Inferior parietal cortex (tissue), 1 donor: ENCODE results near the gene GPR152.

Source experiments
- DNase-seq: peaks from one replicate; pipeline ENCODE4 v3.0.0-alpha.2; 2016; ENCODE audit errors: extremely low spot score

The GPR152 gene

DNA sequence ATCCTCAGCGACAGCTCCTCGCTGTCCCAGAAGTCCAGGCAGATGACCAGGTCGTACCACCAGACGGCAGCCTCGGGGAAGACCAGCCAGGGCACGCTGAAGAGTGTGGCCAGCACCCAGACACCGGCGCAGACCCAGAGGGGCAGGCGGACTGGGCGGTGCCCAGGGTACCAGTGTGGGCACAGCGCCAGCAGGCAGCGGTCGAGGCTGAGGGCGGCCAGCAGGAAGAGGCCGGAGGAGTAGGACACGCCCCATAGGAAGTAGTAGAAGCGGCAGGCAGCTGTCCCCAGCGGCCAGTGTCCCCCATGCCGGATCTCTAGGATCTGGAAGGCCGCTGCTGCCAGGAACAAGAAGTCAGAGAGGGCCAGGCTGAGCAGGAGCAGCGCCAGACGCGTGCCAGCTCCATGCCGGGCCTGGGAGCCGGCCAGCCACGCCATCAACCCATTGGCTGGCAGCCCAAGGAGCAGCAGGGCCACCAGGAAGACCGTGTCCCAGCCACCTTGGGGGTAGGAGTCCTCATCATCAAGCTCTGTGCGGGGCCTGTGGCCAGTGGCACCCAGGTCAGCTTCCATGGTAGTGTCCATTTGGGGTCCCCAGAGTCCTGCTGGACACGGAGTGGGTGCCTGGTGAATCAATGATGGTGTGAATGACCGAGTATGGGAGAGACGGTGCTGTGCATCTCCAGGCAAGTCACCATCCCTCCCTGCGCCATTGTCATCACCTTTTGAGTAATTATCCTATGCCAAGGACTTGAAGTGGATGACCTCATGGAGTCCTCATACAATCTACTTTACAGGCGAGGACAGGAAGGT is at the start of gene GPR152:
Gene GPR152 (minus strand): TSS at position 589 of the 812 bp plus-strand sequence. CDS start 5 bp downstream, at position 584.
- no peak for DNase-seq

DNA sequence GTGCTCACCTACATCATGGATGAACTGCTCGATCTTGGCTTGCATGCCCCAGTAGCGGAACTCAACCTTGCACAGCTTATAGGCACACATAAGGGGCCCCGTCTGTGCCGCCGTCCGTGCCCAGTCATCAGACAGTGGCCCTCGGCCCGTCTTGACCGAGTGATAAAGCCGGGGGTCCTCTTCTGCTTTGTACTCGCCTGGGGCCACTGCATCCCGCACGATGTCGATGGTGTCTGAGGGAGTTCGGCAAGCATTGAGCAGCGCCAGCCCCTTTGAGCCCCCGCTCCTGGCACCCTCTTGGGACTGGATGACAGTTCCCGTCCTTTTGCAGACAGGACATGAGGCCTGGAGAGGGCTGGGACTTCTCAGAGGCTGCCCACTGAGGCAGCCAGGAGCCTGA is 49.3 kb upstream of the GPR152 start:
- no peak for DNase-seq

DNA sequence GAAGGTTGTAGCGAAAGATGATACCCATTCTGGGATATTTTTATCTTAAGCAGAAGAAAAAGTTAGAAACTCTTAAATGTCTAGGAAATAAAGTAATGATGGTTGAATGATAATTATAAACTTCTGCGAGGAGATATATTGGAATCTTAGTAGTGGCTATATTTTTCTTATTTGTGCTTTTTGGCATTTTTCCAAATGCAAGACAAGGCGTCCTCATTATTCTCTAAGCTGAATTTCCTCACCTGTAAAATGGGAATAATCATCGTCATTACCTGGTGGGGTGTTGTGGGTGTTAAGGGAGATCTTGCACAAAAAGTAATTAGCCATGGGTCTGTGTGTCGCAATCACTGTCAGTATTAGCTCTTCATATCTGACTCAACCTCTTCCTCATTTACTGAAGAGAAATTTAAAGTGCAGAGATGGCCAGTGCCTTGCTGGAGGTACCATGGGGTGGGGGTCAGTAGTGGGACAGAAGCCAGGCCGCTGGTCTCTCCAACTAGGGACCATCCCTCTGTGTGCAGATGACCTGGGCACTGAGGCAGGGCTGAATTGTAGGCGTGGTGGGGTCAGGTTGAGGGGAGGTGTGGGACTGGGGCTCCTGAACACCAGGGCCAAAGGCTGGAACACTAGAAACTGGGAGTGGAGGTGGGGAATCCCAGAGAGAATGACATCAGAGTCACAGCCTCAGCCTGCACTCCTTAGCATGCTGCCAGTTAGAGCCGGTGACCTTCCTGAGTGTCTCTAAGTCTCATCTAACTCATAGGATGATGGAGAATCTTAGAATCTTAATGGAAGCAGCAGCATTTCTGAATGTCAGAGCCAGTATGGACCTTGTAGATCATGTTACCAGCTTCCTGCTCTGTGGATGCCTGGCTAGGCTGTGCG is 48.5 kb upstream of the GPR152 start:
- no peak for DNase-seq

DNA sequence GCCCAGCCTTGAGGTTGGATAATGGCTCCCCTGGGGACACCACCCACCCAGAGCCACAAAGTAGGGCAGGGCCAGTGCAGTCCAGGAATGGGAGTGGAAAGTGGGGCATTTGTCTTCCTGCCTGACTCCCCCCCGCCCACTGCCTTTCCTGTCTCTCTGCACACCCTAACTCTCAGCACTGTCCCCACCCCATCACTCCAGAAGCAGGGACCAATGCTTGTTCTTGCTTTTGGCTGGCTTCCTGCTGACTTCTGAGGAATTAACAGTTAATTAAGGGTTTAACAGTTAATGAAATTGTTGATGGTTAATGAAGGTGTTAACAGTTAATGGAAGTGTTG is 47.9 kb upstream of the GPR152 start:
- no peak for DNase-seq

GRCh38 chr11:67499808-67500483 is 47.4 kb upstream of the GPR152 start:
- no peak for DNase-seq

- no peak for DNase-seq
These were observed 46.0 kb upstream of the GPR152 start for GRCh38 chr11:67498544-67498972.

DNA sequence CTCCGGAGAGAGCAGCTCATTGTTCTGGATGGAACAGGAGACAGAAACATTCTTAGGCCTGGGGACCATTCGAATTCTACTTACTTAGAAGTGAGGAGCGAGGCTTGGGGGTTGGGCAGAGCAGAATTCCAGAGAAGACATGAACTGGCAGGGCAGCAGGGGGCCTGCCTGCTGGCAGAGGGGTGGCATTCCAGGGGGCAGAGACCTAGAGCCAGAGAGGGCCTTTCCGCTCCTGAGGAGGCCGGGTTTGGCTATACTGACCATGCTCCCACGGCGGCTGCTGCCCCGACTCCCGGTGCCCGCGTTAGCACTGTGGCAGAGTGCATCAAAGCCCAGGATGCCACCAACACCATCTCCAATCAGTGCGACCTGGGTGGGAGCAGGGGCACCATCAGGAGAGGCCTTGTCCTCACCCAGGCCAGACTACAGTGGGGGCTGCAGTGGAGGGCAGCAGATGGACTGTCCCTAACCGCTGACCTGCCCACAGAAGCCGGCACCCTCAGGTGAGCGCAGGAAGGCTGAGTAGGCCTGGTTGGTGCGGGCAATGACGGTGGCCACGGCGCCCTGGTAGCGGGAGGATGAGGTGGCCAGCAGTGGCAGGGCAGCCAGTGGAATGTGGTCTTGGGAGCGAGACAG is 45.2 kb upstream of the GPR152 start:
- DNase-seq, result no peak

- DNase-seq, result no peak
These were observed 43.6 kb upstream of the GPR152 start for GRCh38 chr11:67496113-67496512.

- no peak for DNase-seq
These were observed 42.9 kb upstream of the GPR152 start for GRCh38 chr11:67495234-67496005.

GRCh38 chr11:67494371-67495233 is 42.1 kb upstream of the GPR152 start:
- DNase-seq, result no peak

DNA sequence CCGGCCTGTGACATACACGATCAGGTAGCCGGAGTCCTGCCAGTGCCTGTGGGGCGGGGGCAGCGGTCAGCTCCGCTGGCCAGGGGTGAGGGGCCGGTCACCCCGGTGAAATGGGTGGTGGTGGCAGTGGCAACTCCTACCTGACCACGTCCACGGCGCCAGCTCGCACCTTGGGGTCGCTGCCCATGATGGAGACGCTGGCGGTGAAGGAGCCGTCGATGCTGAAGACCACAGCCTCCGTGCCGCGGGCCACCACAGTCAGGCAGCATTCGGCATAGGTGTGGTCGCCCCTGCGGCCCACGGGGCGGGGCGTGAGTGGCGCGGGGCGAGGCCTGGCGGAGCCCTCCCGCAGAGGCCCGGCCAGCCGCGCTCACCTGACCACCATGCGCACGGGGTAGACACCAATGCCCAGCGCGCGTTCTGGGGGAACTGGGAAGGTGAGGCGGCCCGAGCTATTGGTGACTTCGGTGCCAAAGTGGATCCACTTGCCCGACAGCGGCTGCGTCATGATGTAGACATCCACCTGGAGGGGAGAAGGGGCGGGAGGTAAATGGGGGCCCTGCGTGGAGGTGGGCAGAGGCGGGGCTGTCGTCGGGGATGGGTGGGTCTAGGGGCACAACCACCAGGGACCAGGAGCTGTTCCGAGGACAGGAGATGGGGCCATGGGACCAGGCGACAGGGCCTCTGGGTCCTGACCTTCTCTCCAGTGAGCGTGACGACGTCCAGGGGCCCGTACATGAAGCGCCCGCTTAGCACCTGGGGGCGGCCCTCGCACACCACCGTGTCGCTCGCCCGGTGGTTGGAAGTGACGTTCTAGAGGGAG is 41.2 kb upstream of the GPR152 start:
- no peak for DNase-seq

DNA sequence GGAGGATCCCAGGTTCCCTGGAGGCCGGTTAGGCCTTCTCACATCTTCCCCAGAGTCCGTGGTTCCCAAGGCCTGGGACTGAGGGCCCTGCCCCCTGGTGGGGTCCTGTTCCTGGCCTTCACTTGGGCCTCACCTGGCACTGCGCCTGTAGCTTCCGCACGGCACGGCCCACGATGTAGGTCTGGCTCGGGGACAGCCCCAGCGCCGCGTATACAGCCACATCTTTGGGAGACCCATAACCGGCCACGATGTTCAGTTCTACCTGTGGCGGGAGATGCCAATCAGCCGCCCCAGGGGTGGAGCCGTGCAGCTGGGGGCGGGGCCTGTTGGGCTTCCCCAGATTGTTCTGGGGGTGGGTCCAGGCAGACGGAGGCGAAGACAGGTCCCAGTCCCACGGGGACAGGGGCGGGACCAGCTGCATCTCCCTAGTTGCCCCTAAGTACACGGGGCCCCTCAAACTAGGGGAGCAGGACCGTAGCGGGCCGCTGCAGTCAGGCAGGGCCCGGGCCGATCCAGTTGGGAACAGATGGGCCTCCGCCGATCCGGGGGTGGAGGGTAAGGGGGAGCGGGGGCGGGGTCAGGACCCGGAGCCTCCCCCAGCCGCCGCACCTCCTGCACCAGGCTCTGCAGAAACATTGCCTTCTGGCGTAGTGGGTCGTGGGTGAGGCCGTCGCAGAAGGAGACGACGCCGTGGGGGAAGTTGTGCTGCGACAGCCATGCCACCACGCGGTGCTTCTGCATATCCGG is 40.4 kb upstream of the GPR152 start:
- DNase-seq, result no peak

GRCh38 chr11:67492069-67492727 is 39.7 kb upstream of the GPR152 start:
- DNase-seq, result no peak

DNA sequence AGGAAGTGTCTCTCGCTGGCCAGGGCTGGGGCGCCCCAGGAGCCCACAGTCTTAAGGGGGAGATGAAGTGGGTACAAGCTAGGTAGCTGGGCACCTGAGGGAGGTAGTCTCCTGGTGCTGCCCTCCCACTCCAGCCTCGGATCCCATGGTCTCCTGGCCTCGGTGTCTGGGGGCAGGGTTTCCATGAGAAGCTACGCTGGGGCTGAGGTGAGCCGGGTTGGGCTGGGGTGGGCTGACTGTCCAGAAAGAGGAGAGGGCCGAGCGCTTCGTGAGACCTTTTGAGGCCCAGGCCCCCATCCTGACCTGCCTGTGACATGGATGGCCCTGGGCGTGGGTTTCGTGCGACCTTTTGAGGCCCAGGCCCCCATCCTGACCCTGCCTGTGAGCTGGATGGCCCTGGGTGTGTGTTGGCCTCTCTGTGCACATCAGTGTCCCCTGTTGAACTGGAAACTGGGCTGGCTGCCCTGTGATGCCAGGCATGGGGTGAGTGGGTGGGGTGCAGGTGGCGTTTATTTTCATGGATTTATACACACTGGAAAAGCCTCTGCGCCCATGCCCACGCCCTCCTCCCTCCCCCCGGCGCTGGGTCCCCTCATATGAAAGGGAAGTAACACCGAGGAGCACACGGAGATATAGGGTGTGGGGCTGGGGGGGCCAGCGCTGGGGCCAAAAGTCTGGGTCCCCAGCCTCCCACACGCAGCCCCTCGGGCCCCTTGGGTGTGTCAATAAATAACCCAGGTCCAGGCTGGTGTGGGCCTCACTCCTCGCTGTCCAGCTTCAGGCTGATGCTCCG is 38.9 kb upstream of the GPR152 start:
- DNase-seq, result no peak

- no peak for DNase-seq
These were observed 38.2 kb upstream of the GPR152 start for GRCh38 chr11:67490727-67491065.

DNA sequence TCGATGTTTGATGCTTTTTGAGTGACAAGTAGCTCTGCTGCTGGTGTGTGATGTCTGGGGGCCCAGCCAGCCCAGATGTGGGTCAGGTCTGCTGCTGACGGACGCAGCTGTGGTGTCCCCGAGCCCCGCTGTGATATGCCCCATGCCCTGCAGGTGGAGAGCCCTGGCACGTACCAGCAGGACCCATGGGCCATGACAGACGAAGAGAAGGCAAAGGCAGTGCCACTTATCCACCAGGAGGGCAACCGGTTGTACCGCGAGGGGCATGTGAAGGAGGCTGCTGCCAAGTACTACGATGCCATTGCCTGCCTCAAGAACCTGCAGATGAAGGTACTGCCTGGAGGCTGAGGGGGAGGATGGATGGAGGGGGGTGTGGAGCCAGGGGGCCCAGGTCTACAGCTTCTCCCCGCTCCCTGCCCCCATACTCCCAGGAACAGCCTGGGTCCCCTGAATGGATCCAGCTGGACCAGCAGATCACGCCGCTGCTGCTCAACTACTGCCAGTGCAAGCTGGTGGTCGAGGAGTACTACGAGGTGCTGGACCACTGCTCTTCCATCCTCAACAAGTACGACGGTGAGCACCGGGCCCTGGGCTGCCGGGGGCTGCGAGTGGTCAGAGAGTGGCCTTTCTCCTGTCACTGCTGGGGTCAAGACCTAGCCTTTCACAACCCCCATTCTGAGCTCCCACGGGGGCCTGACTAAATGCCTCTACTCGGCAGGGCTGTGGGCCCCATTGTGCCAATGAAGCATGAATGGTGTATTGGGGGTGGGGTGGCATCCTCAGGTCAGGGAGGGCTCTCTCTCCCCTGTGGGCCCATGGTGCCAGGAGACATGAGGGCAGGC is 37.6 kb upstream of the GPR152 start:
- no peak for DNase-seq
